ENCODE results near the gene FOXA1. TPM values are rescaled to one million over a fixed set of nuclear protein-coding genes. Genes with fewer than 3 reads are reported as not detected.

Gene FOXA1
- total RNA-seq, 1 donor = 0.42 TPM

GRCh38 chr14:37587881-37588666 is 7.0 kb downstream of the FOXA1 start:
- Histone ChIP-seq H3K9me3 (ENCODE audit: low read depth, low read length) (no peaks in the 10 kb centered on the region), H3K27me3 (ENCODE audit: insufficient read depth, low read length) (peaks cover 95% of the 10 kb centered on the region)

GRCh38 chr14:37587131-37587803 is 7.8 kb downstream of the FOXA1 start:
- H3K4me3 ChIP-seq (ENCODE audit: low read length) = no peak overlapping the region
- H3K9me3 ChIP-seq (ENCODE audit: low read depth, low read length) = no peaks in the 10 kb centered on the region
- H3K27me3 ChIP-seq (ENCODE audit: insufficient read depth, low read length) = peaks cover 95% of the 10 kb centered on the region
- no peaks in the 10 kb centered on the region for H3K4me1 ChIP-seq (ENCODE audit: insufficient read depth, low read length)

More at GRCh38 chr14:37587881-37588666, 7.0 kb downstream of the FOXA1 start:
- Histone ChIP-seq H3K4me3 (ENCODE audit: low read length) (no peak overlapping the region), H3K4me1 (ENCODE audit: insufficient read depth, low read length) (no peaks in the 10 kb centered on the region)

GRCh38 chr14:37586797-37587130 is 8.3 kb downstream of the FOXA1 start:
- H3K27me3 ChIP-seq (ENCODE audit: insufficient read depth, low read length) = peaks cover 95% of the 10 kb centered on the region
- H3K4me1 ChIP-seq (ENCODE audit: insufficient read depth, low read length) = no peaks in the 10 kb centered on the region
- no peak overlapping the region for H3K4me3 ChIP-seq (ENCODE audit: low read length)
- no peaks in the 10 kb centered on the region for H3K9me3 ChIP-seq (ENCODE audit: low read depth, low read length)

GRCh38 chr14:37585971-37586796 is 8.9 kb downstream of the FOXA1 start:
- Histone ChIP-seq H3K4me1 (ENCODE audit: insufficient read depth, low read length) (no peaks in the 10 kb centered on the region), H3K9me3 (ENCODE audit: low read depth, low read length) (no peaks in the 10 kb centered on the region), H3K4me3 (ENCODE audit: low read length) (no peak overlapping the region), H3K27me3 (ENCODE audit: insufficient read depth, low read length) (peaks cover 95% of the 10 kb centered on the region)

GRCh38 chr14:37585101-37585511 is 9.9 kb downstream of the FOXA1 start:
- no peaks in the 10 kb centered on the region for H3K4me1 ChIP-seq (ENCODE audit: insufficient read depth, low read length)

GRCh38 chr14:37584211-37585100 is 10.6 kb downstream of the FOXA1 start:
- H3K9me3 ChIP-seq (ENCODE audit: low read depth, low read length) = no peaks in the 10 kb centered on the region
- H3K4me1 ChIP-seq (ENCODE audit: insufficient read depth, low read length) = no peaks in the 10 kb centered on the region
- peaks cover 83% of the 10 kb centered on the region for H3K27me3 ChIP-seq (ENCODE audit: insufficient read depth, low read length)
- no peak overlapping the region for H3K4me3 ChIP-seq (ENCODE audit: low read length)

More at GRCh38 chr14:37585101-37585511, 9.9 kb downstream of the FOXA1 start:
- Histone ChIP-seq H3K27me3 (ENCODE audit: insufficient read depth, low read length) (peaks cover 88% of the 10 kb centered on the region), H3K4me3 (ENCODE audit: low read length) (no peak overlapping the region), H3K9me3 (ENCODE audit: low read depth, low read length) (no peaks in the 10 kb centered on the region)

- no peaks in the 10 kb centered on the region for H3K9me3 ChIP-seq (ENCODE audit: low read depth, low read length)
- no peaks in the 10 kb centered on the region for H3K4me1 ChIP-seq (ENCODE audit: insufficient read depth, low read length)
- peaks cover 74% of the 10 kb centered on the region for H3K27me3 ChIP-seq (ENCODE audit: insufficient read depth, low read length)
- no peak overlapping the region for H3K4me3 ChIP-seq (ENCODE audit: low read length)
Measured at GRCh38 chr14:37583358-37584210, 11.5 kb downstream of the FOXA1 start.

- H3K4me1 ChIP-seq (ENCODE audit: insufficient read depth, low read length) = no peaks in the 10 kb centered on the region
- peaks cover 44% of the 10 kb centered on the region for H3K27me3 ChIP-seq (ENCODE audit: insufficient read depth, low read length)
- no peaks in the 10 kb centered on the region for H3K9me3 ChIP-seq (ENCODE audit: low read depth, low read length)
- H3K4me3 ChIP-seq (ENCODE audit: low read length) = no peak overlapping the region
Measured at GRCh38 chr14:37580146-37580545, 14.9 kb downstream of the FOXA1 start.

GRCh38 chr14:37579274-37579673 is 15.8 kb downstream of the FOXA1 start:
- Histone ChIP-seq H3K4me1 (ENCODE audit: insufficient read depth, low read length) (no peaks in the 10 kb centered on the region), H3K9me3 (ENCODE audit: low read depth, low read length) (no peaks in the 10 kb centered on the region), H3K4me3 (ENCODE audit: low read length) (no peak overlapping the region), H3K27me3 (ENCODE audit: insufficient read depth, low read length) (peaks cover 36% of the 10 kb centered on the region)

GRCh38 chr14:37573356-37573755 is 21.7 kb downstream of the FOXA1 start:
- no peaks in the 10 kb centered on the region for H3K9me3 ChIP-seq (ENCODE audit: low read depth, low read length)
- H3K4me1 ChIP-seq (ENCODE audit: insufficient read depth, low read length) = no peaks in the 10 kb centered on the region
- H3K27me3 ChIP-seq (ENCODE audit: insufficient read depth, low read length) = peaks cover 4% of the 10 kb centered on the region
- H3K4me3 ChIP-seq (ENCODE audit: low read length) = no peak overlapping the region

- Histone ChIP-seq H3K27me3 (ENCODE audit: insufficient read depth, low read length) (peaks cover 3% of the 10 kb centered on the region), H3K4me3 (ENCODE audit: low read length) (no peak overlapping the region)
Measured at GRCh38 chr14:37571391-37571790, 23.7 kb downstream of the FOXA1 start.

GRCh38 chr14:37569729-37570128 is 25.3 kb downstream of the FOXA1 start:
- H3K4me3 ChIP-seq (ENCODE audit: low read length) = no peak overlapping the region
- H3K9me3 ChIP-seq (ENCODE audit: low read depth, low read length) = no peaks in the 10 kb centered on the region
- H3K27me3 ChIP-seq (ENCODE audit: insufficient read depth, low read length) = peaks cover 3% of the 10 kb centered on the region
- H3K4me1 ChIP-seq (ENCODE audit: insufficient read depth, low read length) = no peaks in the 10 kb centered on the region

More at GRCh38 chr14:37571391-37571790, 23.7 kb downstream of the FOXA1 start:
- H3K4me1 ChIP-seq (ENCODE audit: insufficient read depth, low read length) = no peaks in the 10 kb centered on the region
- H3K9me3 ChIP-seq (ENCODE audit: low read depth, low read length) = no peaks in the 10 kb centered on the region

- Histone ChIP-seq H3K9me3 (ENCODE audit: low read depth, low read length) (no peaks in the 10 kb centered on the region), H3K4me3 (ENCODE audit: low read length) (no peak overlapping the region), H3K27me3 (ENCODE audit: insufficient read depth, low read length) (no peaks in the 10 kb centered on the region), H3K4me1 (ENCODE audit: insufficient read depth, low read length) (no peaks in the 10 kb centered on the region)
Measured at GRCh38 chr14:37566811-37567371, 28.2 kb downstream of the FOXA1 start.
